VCaP (cell line): Measurements from ENCODE around the gene EDRF1.

ENCODE experiments used
- H3K27ac ChIP-seq: fragments of 450-650 bp; 2 replicates; pipeline ENCODE4 v1.5.1; 2017
- TF ChIP-seq, protein P1 (sequence below): fragments of 450-650 bp; conservative IDR thresholded peaks from 2 replicates; pipeline ENCODE4 v1.5.1; 2017; ENCODE audit warnings: mild to moderate bottlenecking, moderate library complexity

EDRF1 gene

DNA sequence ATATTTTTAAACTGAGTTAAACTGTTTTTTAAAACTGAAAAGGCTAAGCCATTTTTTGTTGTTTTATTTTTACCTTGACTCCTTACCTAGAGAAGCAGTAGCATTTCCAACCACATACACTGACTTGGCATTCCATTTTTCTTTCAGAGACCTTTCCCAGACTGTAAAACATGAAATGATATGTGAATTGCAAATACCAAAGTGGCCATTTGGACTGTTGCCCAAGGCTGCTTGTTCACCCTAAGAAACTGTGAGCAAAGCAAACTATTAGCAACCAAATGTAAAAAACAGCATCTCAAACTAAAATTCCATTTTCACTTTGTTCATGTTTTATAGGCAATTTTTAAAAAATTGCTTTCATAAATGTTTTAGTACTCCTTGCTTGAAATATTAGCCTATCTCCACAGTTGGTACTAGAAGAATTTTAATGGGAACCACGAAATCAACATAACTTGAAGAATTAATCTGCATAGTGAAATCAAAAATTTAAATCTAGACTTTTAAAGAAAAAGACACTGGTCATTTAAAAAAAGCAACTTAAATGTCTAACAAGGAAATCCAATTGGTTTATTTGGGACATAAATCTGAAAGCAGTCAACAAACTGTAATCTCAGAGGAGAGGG lies 92.7 kb downstream of the EDRF1 start:
- H3K27ac ChIP-seq = no peak overlapping the region
- TF ChIP-seq, protein P1, sequence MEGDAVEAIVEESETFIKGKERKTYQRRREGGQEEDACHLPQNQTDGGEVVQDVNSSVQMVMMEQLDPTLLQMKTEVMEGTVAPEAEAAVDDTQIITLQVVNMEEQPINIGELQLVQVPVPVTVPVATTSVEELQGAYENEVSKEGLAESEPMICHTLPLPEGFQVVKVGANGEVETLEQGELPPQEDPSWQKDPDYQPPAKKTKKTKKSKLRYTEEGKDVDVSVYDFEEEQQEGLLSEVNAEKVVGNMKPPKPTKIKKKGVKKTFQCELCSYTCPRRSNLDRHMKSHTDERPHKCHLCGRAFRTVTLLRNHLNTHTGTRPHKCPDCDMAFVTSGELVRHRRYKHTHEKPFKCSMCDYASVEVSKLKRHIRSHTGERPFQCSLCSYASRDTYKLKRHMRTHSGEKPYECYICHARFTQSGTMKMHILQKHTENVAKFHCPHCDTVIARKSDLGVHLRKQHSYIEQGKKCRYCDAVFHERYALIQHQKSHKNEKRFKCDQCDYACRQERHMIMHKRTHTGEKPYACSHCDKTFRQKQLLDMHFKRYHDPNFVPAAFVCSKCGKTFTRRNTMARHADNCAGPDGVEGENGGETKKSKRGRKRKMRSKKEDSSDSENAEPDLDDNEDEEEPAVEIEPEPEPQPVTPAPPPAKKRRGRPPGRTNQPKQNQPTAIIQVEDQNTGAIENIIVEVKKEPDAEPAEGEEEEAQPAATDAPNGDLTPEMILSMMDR = no peak
